ENCODE measurements around the gene ABL1.
"Not testable (repeated sequence)": the region's sequence is repeated elsewhere in the genome, so short reads cannot be mapped to it uniquely, and the experiment has no call there.

- not testable (repeated sequence) for TF ChIP-seq POLR2A (IDR thresholded peaks at IDR 0.05; ENCODE audit: low read length); GATA1 (IDR thresholded peaks at IDR 0.05; ENCODE audit: low read depth, low read length)
Observed at GRCh38 chr9:130848514-130848913, 13.5 kb downstream of the ABL1 start.

All from erythroblast (primary cell).